ENCODE results near the gene UGT1A6. TPM values are rescaled to one million over a fixed set of nuclear protein-coding genes. Genes with fewer than 3 reads are reported as not detected.

The UGT1A6 gene
- total and polyA plus RNA-seq, 2 of the 4 experiments (the other 2 are of a cell fraction), result not detected

GRCh38 chr2:233807966-233808935, 115.6 kb downstream of the UGT1A6 start:
- Histone ChIP-seq H3K56ac (ENCODE audit: extremely low read depth, insufficient read depth, low read length) (no peak overlapping the region), H2AFZ (replicated peaks; ENCODE audit: low read length, poor library complexity) (no peak overlapping the region), H3K27me3 (ENCODE audit: control insufficient read depth, insufficient read depth, low read length) (peaks cover 39% of the 10 kb centered on the region), H4K5ac (ENCODE audit: low read depth, low read length) (no peak overlapping the region), H2AK9ac (replicated peaks; ENCODE audit: low read depth, low read length, poor library complexity) (no peak overlapping the region), H3K9ac (ENCODE audit: low read depth, low read length) (no peak overlapping the region), H3K9me1 (ENCODE audit: insufficient read depth, low read length) (no peaks in the 10 kb centered on the region), H3K4ac (ENCODE audit: low read depth, low read length) (no peak overlapping the region), H3K4me2 (ENCODE audit: low read depth, low read length) (no peak overlapping the region), H2BK20ac (ENCODE audit: low read depth, low read length) (no peak overlapping the region), H4K91ac (ENCODE audit: insufficient read depth, low read depth, low read length) (no peak overlapping the region), H2BK15ac (ENCODE audit: low read depth, low read length) (no peak overlapping the region), H3K9me3 (ENCODE audit: control insufficient read depth, insufficient read depth, low read length) (no peaks in the 10 kb centered on the region), H3K18ac (ENCODE audit: low read depth, low read length) (no peak overlapping the region), H2BK120ac (ENCODE audit: low read depth, low read length) (no peak overlapping the region), H3K4me1 (ENCODE audit: control insufficient read depth, insufficient read depth, low read length) (no peaks in the 10 kb centered on the region), H3K14ac (replicated peaks; ENCODE audit: low read depth, low read length) (no peak overlapping the region), H3K23ac (ENCODE audit: low read depth, low read length) (no peak overlapping the region), H4K8ac (ENCODE audit: low read depth in 2 of 2, low read length in 2 of 2) (no peak overlapping the region), H3K36me3 (ENCODE audit: control insufficient read depth, insufficient read depth, low read length) (no peaks in the 10 kb centered on the region), H3K79me1 (ENCODE audit: low read depth in 1 of 2, low read length in 2 of 2) (no peaks in the 10 kb centered on the region), H3K27ac (ENCODE audit: insufficient read depth, low read length) (no peak overlapping the region), H3K4me3 (ENCODE audit: insufficient read depth, low read depth, low read length) (no peak overlapping the region), H2AK5ac (ENCODE audit: low read depth, low read length) (no peak overlapping the region), H2BK5ac (ENCODE audit: low read depth, low read length, poor library complexity, severe bottlenecking) (no peak overlapping the region), H4K20me1 (ENCODE audit: insufficient read depth, low read length) (no peaks in the 10 kb centered on the region)
- ATAC-seq (ENCODE audit: low read depth), result no peak
- dilution Hi-C loops (cut with HindIII; ENCODE audit: low sequenced_read_pairs, unreplicated experiment) (no loop called here), intact Hi-C loops (cut with micrococcal nuclease) (no loop called here), in situ Hi-C loops (cut with MboI; ENCODE audit: low sequenced_read_pairs) (no loop called here)
- WGBS, 2 experiments (ENCODE audit: extremely low coverage in 2 of 2, insufficient read length in 1 of 2), result 73% methylated on average over 2 of the region's 10 CpGs; no CpG with 5 or more reads in 1 of the 2 experiments
- ChIA-PET CTCF (no interaction called here), POLR2A (ENCODE audit: unreplicated experiment) (no interaction called here)
- no peak for DNase-seq
- BruUV-seq (replicated peaks), result no TSS peak
- TF ChIP-seq RFX5 (IDR thresholded peaks at IDR 0.05; ENCODE audit: low read depth, low read length) (no peak), RAD21 (IDR thresholded peaks at IDR 0.05; ENCODE audit: low read length) (no peak), SMC3 (IDR thresholded peaks at IDR 0.05; ENCODE audit: low read depth, low read length) (no peak), CTCF (conservative IDR thresholded peaks at IDR 0.05; ENCODE audit: low read depth, low read length) (no peak), CEBPB (IDR thresholded peaks at IDR 0.05; ENCODE audit: low read depth, low read length) (no peak), POLR2A (IDR thresholded peaks at IDR 0.05; ENCODE audit: low read depth, low read length) (no peak), USF2 (IDR thresholded peaks at IDR 0.05; ENCODE audit: low read depth, low read length) (no peak), NFE2L2 (IDR thresholded peaks at IDR 0.05; ENCODE audit: low read depth, low read length) (no peak), MAZ (IDR thresholded peaks at IDR 0.05; ENCODE audit: borderline replicate concordance, low read depth, low read length) (no peak), BHLHE40 (IDR thresholded peaks at IDR 0.05; ENCODE audit: low read depth, low read length) (no peak), FOS (IDR thresholded peaks at IDR 0.05; ENCODE audit: low read depth, low read length) (no peak), ELK1 (IDR thresholded peaks at IDR 0.05; ENCODE audit: borderline replicate concordance, low read depth, low read length) (no peak), CHD1 (IDR thresholded peaks at IDR 0.05; ENCODE audit: low read depth, low read length) (no peak), RCOR1 (IDR thresholded peaks at IDR 0.05; ENCODE audit: insufficient replicate concordance, low read length) (no peak), MAFK (IDR thresholded peaks at IDR 0.05; ENCODE audit: low read depth, low read length) (no peak)

All from IMR-90 (cell line).